ENCODE results near the gene ACADVL. TPM values are rescaled to one million over a fixed set of nuclear protein-coding genes. Genes with fewer than 3 reads are reported as not detected.
A peak's percentile ranks its signal among the peaks of the same experiment; 100 is the strongest.

The ACADVL gene
- total and polyA plus RNA-seq, 7 experiments from 2014 or later = 75.3 to 390 (median 335) TPM

DNA sequence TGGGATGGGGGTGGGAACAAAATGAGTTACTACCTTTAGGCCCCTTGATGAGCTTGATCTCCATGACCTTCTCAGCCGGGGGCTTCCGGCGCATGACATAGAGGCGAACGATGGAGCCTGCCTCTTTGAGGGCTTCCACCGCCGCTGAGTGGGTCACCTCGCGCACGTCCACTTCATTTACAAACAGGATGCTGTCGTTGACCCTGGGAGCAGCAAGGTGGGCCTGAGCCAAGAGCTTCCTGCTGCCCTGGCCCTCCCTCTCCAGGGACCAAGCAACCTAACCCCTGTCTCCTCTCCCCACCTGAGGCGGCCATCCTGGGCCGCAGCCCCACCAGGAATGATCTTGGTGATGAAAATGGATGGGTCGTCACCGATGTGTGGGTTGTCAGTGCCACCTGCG is 16.3 kb upstream of the ACADVL start:
- peak overlapping the region in 9 of 10 donors; percentile 14 to 89 (median 60) for H3K4me3 Mint-ChIP-seq
- POLR2A ChIA-PET = no interaction called here

DNA sequence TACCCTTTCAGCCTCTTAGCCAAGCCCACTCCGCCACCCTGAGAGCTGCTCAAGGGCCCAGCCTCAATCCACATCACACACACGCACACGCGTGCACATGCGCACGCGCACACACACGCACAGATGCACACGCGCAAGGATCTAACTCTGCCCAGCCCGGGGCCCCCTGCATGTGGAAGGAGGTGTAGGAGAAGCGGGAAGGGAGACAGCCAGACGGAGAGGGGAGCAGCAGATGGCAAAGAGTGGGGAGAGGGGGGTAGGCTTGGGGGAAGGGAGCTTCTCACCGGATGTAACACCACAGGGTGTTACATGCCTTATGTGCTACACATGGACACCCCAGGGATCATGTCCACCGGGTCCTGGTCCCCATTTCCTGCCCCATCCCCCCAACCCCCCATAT is 15.4 kb upstream of the ACADVL start:
- POLR2A ChIA-PET = interaction anchor here (0.5 to 1.0 kb wide), 3 partner anchors 11 to 125 kb away, joined by 3 read pairs; partner anchors contain the start of genes NEURL4 and PHF23
- H3K4me3 Mint-ChIP-seq = peak overlapping the region; percentile 67 to 94 (median 85)
- intact Hi-C loops (cut with micrococcal nuclease) = loop anchor here in 1 of 2 donors (2.0 kb wide), 3 partner anchors 14 to 482 kb away; partner anchors contain the start of genes ACADVL, DLG4 and TP53
- H3K36me3 ChIP-seq (ENCODE audit: control insufficient read depth in 2 of 3, insufficient read depth in 3 of 3, low read length in 3 of 3) = peaks cover 0 to 13% (median 8%) of the 10 kb centered on the region in 3 experiments
- H3K27ac ChIP-seq (ENCODE audit: low read depth, low read length) = peak overlapping the region; percentile 91
- DNase-seq (peak in 1 of 9 donors; percentile 51), ATAC-seq (peak; percentile 5)
- CTCF ChIA-PET = no interaction called here
- H3K36me3 Mint-ChIP-seq = peaks cover 0 to 13% (median 8%) of the 10 kb centered on the region in 5 donors
- peak overlapping the region; percentile 88 to 99 (median 95) for H3K27ac Mint-ChIP-seq
- H3K27me3 Mint-ChIP-seq = no peaks in the 10 kb centered on the region
- H3K4me1 Mint-ChIP-seq = peaks cover 28 to 39% (median 32%) of the 10 kb centered on the region in 7 donors
- no peaks in the 10 kb centered on the region for H3K9me3 ChIP-seq (ENCODE audit: control insufficient read depth in 2 of 3, low read length in 3 of 3)
- peaks cover 0 to 2% (median 0%) of the 10 kb centered on the region in 11 donors for H3K9me3 Mint-ChIP-seq
- peaks cover 15 to 17% of the 10 kb centered on the region in 2 donors for H3K4me1 ChIP-seq (ENCODE audit: control insufficient read depth in 2 of 2, insufficient read depth in 2 of 2, low read length in 2 of 2)
- peak overlapping the region; percentile 77 for H3K4me3 ChIP-seq (ENCODE audit: low read length)
- no peaks in the 10 kb centered on the region for H3K27me3 ChIP-seq (ENCODE audit: control insufficient read depth in 2 of 2, insufficient read depth in 2 of 2, low read length in 2 of 2)

More for the DNA sequence above, 16.3 kb upstream of the ACADVL start:
- H3K27me3 ChIP-seq (ENCODE audit: control insufficient read depth in 2 of 2, insufficient read depth in 2 of 2, low read length in 2 of 2) = no peaks in the 10 kb centered on the region
- peaks cover 0 to 13% (median 8%) of the 10 kb centered on the region in 3 experiments for H3K36me3 ChIP-seq (ENCODE audit: control insufficient read depth in 2 of 3, insufficient read depth in 3 of 3, low read length in 3 of 3)
- H3K4me1 ChIP-seq (ENCODE audit: control insufficient read depth in 2 of 2, insufficient read depth in 2 of 2, low read length in 2 of 2) = peaks cover 15 to 17% of the 10 kb centered on the region in 2 donors
- H3K27ac ChIP-seq (ENCODE audit: low read depth, low read length) = peak overlapping the region; percentile 91
- H3K4me3 ChIP-seq (ENCODE audit: low read length) = no peak overlapping the region
- ATAC-seq = no peak
- DNase-seq = no peak
- CTCF ChIA-PET = no interaction called here
- Mint-ChIP-seq H3K27ac (peak overlapping the region; percentile 83 to 99 (median 94)), H3K27me3 (no peaks in the 10 kb centered on the region), H3K9me3 (peaks cover 0 to 2% (median 0%) of the 10 kb centered on the region in 11 donors), H3K4me1 (peaks cover 27 to 39% (median 32%) of the 10 kb centered on the region in 7 donors), H3K36me3 (peaks cover 0 to 13% (median 8%) of the 10 kb centered on the region in 5 donors)
- intact Hi-C loops (cut with micrococcal nuclease) = no loop called here
- H3K9me3 ChIP-seq (ENCODE audit: control insufficient read depth in 2 of 3, low read length in 3 of 3) = no peaks in the 10 kb centered on the region

DNA sequence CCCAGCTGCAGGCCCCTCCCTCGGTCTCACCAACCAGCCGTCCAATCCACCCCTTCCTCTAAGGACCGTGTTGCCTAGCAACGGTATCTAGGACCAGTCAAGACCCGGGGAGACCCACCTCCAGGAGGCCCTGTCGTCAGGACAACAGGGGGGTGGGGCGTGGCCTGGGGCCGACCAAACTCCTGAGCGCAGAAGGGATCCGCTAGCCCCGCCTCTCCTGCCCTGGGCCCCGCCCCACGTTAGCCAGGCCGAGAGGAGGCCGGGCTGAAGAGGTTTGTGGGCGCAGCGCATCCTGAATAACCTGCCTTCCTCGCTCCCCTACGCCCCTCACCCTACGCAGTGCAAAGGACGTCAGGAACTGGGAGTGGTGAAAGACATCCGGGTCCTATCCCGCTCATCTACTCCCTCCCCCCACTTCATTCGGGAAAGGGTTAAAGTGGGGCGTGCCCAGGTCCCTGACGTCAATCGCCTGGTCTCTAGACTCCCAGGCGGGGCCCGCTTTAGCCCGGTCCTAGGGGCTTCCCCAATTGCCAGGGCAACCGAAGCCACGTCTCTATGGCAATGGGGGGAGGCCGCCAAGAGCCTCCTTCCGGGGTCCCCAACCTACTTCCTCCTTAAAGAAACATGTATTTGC is 14.8 kb upstream of the ACADVL start:
- H3K9me3 Mint-ChIP-seq = peaks cover 0 to 2% (median 0%) of the 10 kb centered on the region in 11 donors
- H3K27me3 Mint-ChIP-seq = no peaks in the 10 kb centered on the region
- H3K27ac Mint-ChIP-seq = peak overlapping the region; percentile 88 to 99 (median 95)
- Histone ChIP-seq H3K36me3 (ENCODE audit: control insufficient read depth in 2 of 3, insufficient read depth in 3 of 3, low read length in 3 of 3) (peaks cover 0 to 13% (median 8%) of the 10 kb centered on the region in 3 experiments), H3K27me3 (ENCODE audit: control insufficient read depth in 2 of 2, insufficient read depth in 2 of 2, low read length in 2 of 2) (no peaks in the 10 kb centered on the region), H3K4me3 (ENCODE audit: low read length) (peak overlapping the region; percentile 77), H3K9me3 (ENCODE audit: control insufficient read depth in 2 of 3, low read length in 3 of 3) (no peaks in the 10 kb centered on the region), H3K4me1 (ENCODE audit: control insufficient read depth in 2 of 2, insufficient read depth in 2 of 2, low read length in 2 of 2) (peaks cover 15 to 17% of the 10 kb centered on the region in 2 donors), H3K27ac (ENCODE audit: low read depth, low read length) (peak overlapping the region; percentile 91)
- ChIA-PET CTCF (no interaction called here), POLR2A (interaction anchor here (1.0 kb wide), 1 partner anchor 124 kb away, joined by 3 read pairs; the partner anchor contains the start of gene NEURL4)
- intact Hi-C loops (cut with micrococcal nuclease) = loop anchor here (1.0 to 2.0 kb wide), 9 partner anchors 9 to 482 kb away; partner anchors contain the start of genes ELP5 (in 2 of the 2), PHF23 (in 2 of the 2), ACADVL (in 1 of the 2) and DLG4 (in 1 of the 2)
- DNase-seq (peak; percentile 90 to 99 (median 97)), ATAC-seq (peak; percentile 90)
- H3K36me3 Mint-ChIP-seq = peaks cover 0 to 13% (median 8%) of the 10 kb centered on the region in 5 donors
- peak overlapping the region; percentile 67 to 94 (median 85) for H3K4me3 Mint-ChIP-seq
- peaks cover 28 to 39% (median 32%) of the 10 kb centered on the region in 7 donors for H3K4me1 Mint-ChIP-seq

DNA sequence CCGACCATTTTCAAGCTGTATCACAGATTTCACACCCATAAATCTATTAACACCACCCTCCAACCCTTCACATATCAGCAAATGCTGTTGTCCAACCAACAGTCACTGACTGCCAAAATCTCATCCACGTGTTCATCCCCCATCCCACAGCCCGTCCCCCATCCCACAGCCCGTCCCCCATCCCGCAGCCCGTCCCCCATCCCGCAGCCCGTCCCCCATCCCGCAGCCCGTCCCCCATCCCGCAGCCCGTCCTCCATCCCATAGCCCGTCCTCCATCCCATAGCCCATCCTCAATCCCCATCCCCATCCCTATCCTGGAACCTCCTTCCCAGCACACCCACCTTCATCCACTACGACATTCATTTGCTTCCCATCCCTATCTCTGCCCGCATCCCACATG is 14.2 kb upstream of the ACADVL start:
- Histone ChIP-seq H3K27ac (ENCODE audit: low read depth, low read length) (peak overlapping the region; percentile 91), H3K27me3 (ENCODE audit: control insufficient read depth in 2 of 2, insufficient read depth in 2 of 2, low read length in 2 of 2) (no peaks in the 10 kb centered on the region), H3K4me1 (ENCODE audit: control insufficient read depth in 2 of 2, insufficient read depth in 2 of 2, low read length in 2 of 2) (peaks cover 15 to 17% of the 10 kb centered on the region in 2 donors), H3K4me3 (ENCODE audit: low read length) (peak overlapping the region; percentile 77), H3K36me3 (ENCODE audit: control insufficient read depth in 2 of 3, insufficient read depth in 3 of 3, low read length in 3 of 3) (peaks cover 0 to 13% (median 8%) of the 10 kb centered on the region in 3 experiments), H3K9me3 (ENCODE audit: control insufficient read depth in 2 of 3, low read length in 3 of 3) (no peaks in the 10 kb centered on the region)
- Mint-ChIP-seq H3K4me3 (peak overlapping the region; percentile 67 to 94 (median 85)), H3K27ac (peak overlapping the region; percentile 88 to 99 (median 95)), H3K9me3 (peaks cover 0 to 2% (median 0%) of the 10 kb centered on the region in 11 donors), H3K27me3 (peaks cover 0 to 3% (median 0%) of the 10 kb centered on the region in 5 donors), H3K36me3 (peaks cover 0 to 13% (median 8%) of the 10 kb centered on the region in 5 donors), H3K4me1 (peaks cover 28 to 39% (median 35%) of the 10 kb centered on the region in 7 donors)
- ATAC-seq (no peak), DNase-seq (no peak)
- CTCF ChIA-PET = interaction anchor here (1.1 to 1.4 kb wide), 2 partner anchors 13 to 31 kb away, joined by 3 read pairs; no protein-coding TSS in a partner anchor
- intact Hi-C loops (cut with micrococcal nuclease) = loop anchor here (1.0 to 2.0 kb wide), 9 partner anchors 9 to 481 kb away; partner anchors contain the start of genes ELP5 (in 2 of the 2), PHF23 (in 2 of the 2), ACADVL (in 1 of the 2) and DLG4 (in 1 of the 2)
- POLR2A ChIA-PET = interaction anchor here (1.0 kb wide), 1 partner anchor 124 kb away, joined by 3 read pairs; the partner anchor contains the start of gene NEURL4

DNA sequence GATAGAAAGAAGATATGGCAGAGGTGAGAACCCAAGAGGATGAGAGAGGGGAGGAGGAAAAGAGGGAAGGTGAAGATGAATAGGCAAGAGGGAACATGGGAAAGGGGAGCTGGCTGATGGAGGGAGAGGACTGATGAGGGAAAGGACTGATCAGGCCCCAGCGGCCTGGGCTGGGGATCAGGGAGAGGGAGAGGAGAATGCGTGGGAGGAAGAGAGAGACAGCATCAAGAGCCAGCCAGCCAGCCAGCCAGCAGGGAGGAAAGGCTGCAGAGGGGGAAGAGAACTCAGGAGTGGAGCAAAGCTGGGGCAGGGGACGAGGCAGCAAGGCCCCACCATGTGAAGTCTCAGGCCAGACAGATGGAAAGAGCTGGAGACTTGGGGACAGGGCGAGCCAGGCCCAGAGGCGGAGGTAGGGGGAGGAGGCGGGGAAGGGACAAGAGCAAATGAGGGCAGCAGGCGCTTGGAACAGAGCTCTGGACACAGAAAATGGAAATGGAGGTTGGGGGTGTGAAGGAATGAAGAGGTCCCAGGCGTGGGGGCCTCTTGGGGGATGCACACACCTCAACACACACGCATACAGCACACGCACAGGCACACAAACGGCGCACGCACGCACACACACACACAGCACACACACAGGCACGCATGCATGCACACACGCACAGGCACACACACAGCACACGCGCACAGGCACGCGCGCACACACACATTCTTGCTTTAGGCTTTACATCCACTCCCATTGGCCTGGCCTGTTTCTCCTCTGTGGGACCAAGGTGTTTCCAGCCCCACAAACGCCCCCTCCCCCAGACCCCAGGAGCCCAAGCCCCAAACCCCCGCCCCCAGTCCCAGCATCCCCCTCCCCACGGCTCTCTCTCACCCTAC is 12.4 kb upstream of the ACADVL start:
- intact Hi-C loops (cut with micrococcal nuclease) = no loop called here
- no peaks in the 10 kb centered on the region for H3K9me3 ChIP-seq (ENCODE audit: control insufficient read depth in 2 of 3, low read length in 3 of 3)
- H3K27me3 Mint-ChIP-seq = peaks cover 0 to 14% (median 0%) of the 10 kb centered on the region in 5 donors
- no peak overlapping the region for H3K4me3 ChIP-seq (ENCODE audit: low read length)
- H3K27ac ChIP-seq (ENCODE audit: low read depth, low read length) = peak overlapping the region; percentile 91
- H3K36me3 Mint-ChIP-seq = peaks cover 0 to 7% (median 4%) of the 10 kb centered on the region in 5 donors
- no peaks in the 10 kb centered on the region for H3K27me3 ChIP-seq (ENCODE audit: control insufficient read depth in 2 of 2, insufficient read depth in 2 of 2, low read length in 2 of 2)
- H3K9me3 Mint-ChIP-seq = peaks cover 0 to 2% (median 0%) of the 10 kb centered on the region in 11 donors
- H3K4me1 Mint-ChIP-seq = peaks cover 28 to 43% (median 38%) of the 10 kb centered on the region in 7 donors
- ChIA-PET CTCF (interaction anchor here (1.2 kb wide), 1 partner anchor 156 kb away, joined by 3 read pairs; no protein-coding TSS in a partner anchor), POLR2A (no interaction called here)
- peaks cover 15 to 17% of the 10 kb centered on the region in 2 donors for H3K4me1 ChIP-seq (ENCODE audit: control insufficient read depth in 2 of 2, insufficient read depth in 2 of 2, low read length in 2 of 2)
- DNase-seq (no peak), ATAC-seq (no peak)
- peak overlapping the region in 1 of 10 donors; percentile 14 for H3K4me3 Mint-ChIP-seq
- peaks cover 0 to 13% (median 8%) of the 10 kb centered on the region in 3 experiments for H3K36me3 ChIP-seq (ENCODE audit: control insufficient read depth in 2 of 3, insufficient read depth in 3 of 3, low read length in 3 of 3)
- H3K27ac Mint-ChIP-seq = peak overlapping the region; percentile 87 to 98 (median 94)

All from naive thymus-derived CD4-positive, alpha-beta T cell (primary cell).